ENCODE results near the gene IL10.

- no peak for TF ChIP-seq EZH2 (IDR thresholded peaks at IDR 0.05)
- no peak for TF ChIP-seq POLR2AphosphoS5 (IDR thresholded peaks at IDR 0.05; ENCODE audit: borderline replicate concordance, low read depth, low read length)
- TF ChIP-seq FOXP2 (optimal IDR thresholded peaks at IDR 0.05; ENCODE audit: control extremely low read depth, extremely low read length, insufficient read depth) = no peak
These were observed 53.0 kb downstream of the IL10 start for GRCh38 chr1:206719169-206719839.
